Endothelial cell of umbilical vein (primary cell): ENCODE data around the gene CDKN2B-AS1. TPM values are rescaled to one million over a fixed set of nuclear protein-coding genes. Genes with fewer than 3 reads are reported as not detected.

ENCODE experiments used
- BruUV-seq: library from RNA; stranded (reverse); fragments of 400-500 nt; replicated peaks from 2 replicates; lab custom pipeline; 2021; lab: Mats Ljungman, UMichigan
- CTCF ChIA-PET: fragments of 300-600, 350-600 bp; sonication (Branson Sonifier 250); formaldehyde crosslinking; loops from one replicate; lab custom pipeline; 2021; ENCODE audit warnings: antibody characterized with exemption, inconsistent platforms; lab: Charles Lee
- POLR2A ChIA-PET: fragments of 300-600, 350-600 bp; sonication (Branson Sonifier 250); formaldehyde crosslinking; loops from one replicate; lab custom pipeline; 2021; ENCODE audit warnings: antibody characterized with exemption, inconsistent platforms; lab: Charles Lee
- DNase-seq: peaks from one replicate; pipeline ENCODE4 v3.0.0-alpha.2; 2011; ENCODE audit warnings: low read depth, low spot score
- FAIRE-seq: peaks from 2 replicates; lab custom pipeline; 2011; peaks lifted over from hg19 to GRCh38; lab: Jason Lieb, UNC
- H2AFZ ChIP-seq: 2 replicates; pipeline ENCODE4 v1.6.0; 2012; ENCODE audit warnings: low read depth, low read length, control low read depth, inconsistent platforms
- H3K27ac ChIP-seq: 2 replicates; pipeline ENCODE4 v1.5.1; 2011; ENCODE audit warnings: low read depth, mild to moderate bottlenecking, control low read depth, low read length, moderate library complexity; ENCODE audit not compliant: insufficient read depth
- H3K27me3 ChIP-seq, 2 experiments: 2 replicates each; pipeline versions ENCODE4 v1.6.0 to v1.6.1; 2011; ENCODE audit warnings: low read length in 2 of 2, mixed read lengths in 1 of 2; ENCODE audit not compliant: control insufficient read depth in 2 of 2, insufficient read depth in 2 of 2
- H3K36me3 ChIP-seq, 2 experiments: 2 replicates in 1 of 2; 3 replicates in 1 of 2; pipeline ENCODE4 v1.5.1; 2011; ENCODE audit warnings: low read length in 2 of 2, mild to moderate bottlenecking in 1 of 2, moderate library complexity in 1 of 2; ENCODE audit not compliant: control insufficient read depth in 2 of 2, insufficient read depth in 2 of 2; ENCODE audit errors: extremely low read depth in 1 of 2
- H3K4me1 ChIP-seq: 3 replicates; pipeline ENCODE4 v1.5.1; 2011; ENCODE audit warnings: mild to moderate bottlenecking, low read length; ENCODE audit not compliant: control insufficient read depth, insufficient read depth; ENCODE audit errors: extremely low read depth
- H3K4me2 ChIP-seq: 2 replicates; pipeline ENCODE4 v1.6.1; 2011; ENCODE audit warnings: low read length, control low read depth, mixed read lengths; ENCODE audit not compliant: insufficient read depth
- H3K4me3 ChIP-seq, 3 experiments: fragments of 200-600 bp in 1 of 3; sonication (generic), shearing (Covaris generic) in 1 of 3; replicated peaks in 1 of 3; 2 replicates each; pipeline ENCODE4 v1.5.1; 2011 to 2016; ENCODE audit warnings: control low read depth in 3 of 3, low read length in 3 of 3, mild to moderate bottlenecking in 2 of 3, inconsistent platforms in 1 of 3, low read depth in 1 of 3, moderate library complexity in 1 of 3; ENCODE audit not compliant: insufficient read depth in 1 of 3
- H3K79me2 ChIP-seq: 2 replicates; pipeline ENCODE4 v1.6.0; 2012; ENCODE audit warnings: low read length, inconsistent platforms; ENCODE audit not compliant: control insufficient read depth, insufficient read depth
- H3K9ac ChIP-seq: replicated peaks from 2 replicates; pipeline ENCODE3; 2011; ENCODE audit warnings: low read length, control low read depth; ENCODE audit not compliant: insufficient read depth; ENCODE audit errors: extremely low read depth
- H3K9me1 ChIP-seq: replicated peaks from 3 replicates; pipeline ENCODE4 v1.6.0; 2011; ENCODE audit warnings: mild to moderate bottlenecking, low read length; ENCODE audit not compliant: control insufficient read depth, insufficient read depth; ENCODE audit errors: extremely low read depth
- H3K9me3 ChIP-seq: replicated peaks from 2 replicates; pipeline ENCODE4 v1.5.1; 2012; ENCODE audit warnings: low read length, inconsistent platforms; ENCODE audit not compliant: control insufficient read depth, insufficient read depth
- H4K20me1 ChIP-seq: replicated peaks from 2 replicates; pipeline ENCODE3; 2011; ENCODE audit warnings: mild to moderate bottlenecking, low read length; ENCODE audit not compliant: control insufficient read depth, insufficient read depth; ENCODE audit errors: extremely low read depth
- EZH2 ChIP-seq: IDR thresholded peaks from 2 replicates; pipeline ENCODE4 v1.6.1; 2012; ENCODE audit warnings: borderline replicate concordance, low read depth, mild to moderate bottlenecking, moderate library complexity, low read length, inconsistent platforms; ENCODE audit not compliant: severe bottlenecking
- FOS ChIP-seq: IDR thresholded peaks from 2 replicates; pipeline ENCODE4 v1.6.1; 2011; ENCODE audit warnings: mild to moderate bottlenecking, low read length, moderate library complexity, borderline replicate concordance; ENCODE audit not compliant: insufficient read depth
- GATA2 ChIP-seq: IDR thresholded peaks from 2 replicates; pipeline ENCODE4 v1.7.0; 2011; ENCODE audit warnings: low read depth, mild to moderate bottlenecking, moderate library complexity, mixed read lengths, low read length; ENCODE audit not compliant: insufficient read length, insufficient read depth
- JUN ChIP-seq: IDR thresholded peaks from 2 replicates; pipeline ENCODE4 v1.6.1; 2011; ENCODE audit warnings: borderline replicate concordance, low read depth; ENCODE audit not compliant: insufficient read length, insufficient read depth
- MAX ChIP-seq: IDR thresholded peaks from 2 replicates; pipeline ENCODE4 v1.6.1; 2011; ENCODE audit not compliant: insufficient read depth, insufficient read length
- MYC ChIP-seq: IDR thresholded peaks from one replicate; pipeline ENCODE4 v1.6.1; 2011; ENCODE audit warnings: mild to moderate bottlenecking, low read depth, low read length
- POLR2A ChIP-seq: IDR thresholded peaks from 2 replicates; pipeline ENCODE4 v1.6.1; 2012; ENCODE audit warnings: low read depth, mild to moderate bottlenecking, control low read depth, low read length
- POLR2AphosphoS5 ChIP-seq: IDR thresholded peaks from 2 replicates; pipeline ENCODE4 v1.6.1; 2012; ENCODE audit warnings: low read depth, mild to moderate bottlenecking, control low read depth, low read length, moderate library complexity; ENCODE audit not compliant: insufficient read depth
- dilution Hi-C: fragments of 300-500 bp; cut with MboI; formaldehyde crosslinking; loops from one replicate; pipeline ENCODE4 v1.15.0; 2019; ENCODE audit warnings: low sequenced_read_pairs; ENCODE audit not compliant: extremely low pct_ligation_motif_present
- intact Hi-C: fragments of 100-400 bp; cut with micrococcal nuclease; formaldehyde crosslinking; loops from one replicate; pipeline ENCODE4 v1.10.0; 2022
- polyA plus RNA-seq, 4 experiments: library from polyadenylated mRNA; depleted of rRNA in 3 of 4; stranded (reverse) in 3 of 4; unstranded in 1 of 4; fragments of >200 nt; gene quantifications; 2 replicates each; pipeline versions ENCODE4 v1.2.1 to v1.2.3, GENCODE V29; 2011 to 2012; ENCODE audit warnings: missing spikeins in 1 of 4
- total RNA-seq: library from RNA; stranded (reverse); gene quantifications from 2 replicates; pipeline ENCODE4 v1.2.3, GENCODE V29; 2021
- TF ChIP-seq, protein P1 (sequence below), 2 donors: IDR thresholded peaks; 1 replicate in 1 of 2; 2 replicates in 1 of 2; pipeline ENCODE4 v1.5.1; 2011; ENCODE audit warnings: low read length in 2 of 2, mild to moderate bottlenecking in 2 of 2, moderate library complexity in 2 of 2, control low read depth in 1 of 2, inconsistent platforms in 1 of 2, low read depth in 1 of 2; ENCODE audit not compliant: insufficient read depth in 1 of 2; ENCODE audit errors: extremely low read depth in 1 of 2

CDKN2B-AS1 gene
- total and polyA plus RNA-seq, 2 donors (not counting 3 experiments of a cell fraction or from before 2014, with no cell fraction given), result 0.44 to 1.9 TPM

GRCh38 chr9:22031655-22032411 is 37.2 kb downstream of the CDKN2B-AS1 start:
- H3K9ac ChIP-seq, result no peak overlapping the region
- H3K36me3 ChIP-seq, result no peaks in the 10 kb centered on the region
- no peaks in the 10 kb centered on the region for H3K9me1 ChIP-seq
- H3K9me3 ChIP-seq, result no peaks in the 10 kb centered on the region
- H3K4me1 ChIP-seq, result peaks cover 12% of the 10 kb centered on the region
- H3K79me2 ChIP-seq, result no peaks in the 10 kb centered on the region
- no peak overlapping the region for H2AFZ ChIP-seq
- DNase-seq (no peak), FAIRE-seq (no peak)
- no peak overlapping the region for H3K4me3 ChIP-seq
- no peak overlapping the region for H3K4me2 ChIP-seq
- TF ChIP-seq GATA2 (no peak), JUN (no peak), FOS (no peak), POLR2AphosphoS5 (no peak), EZH2 (no peak), MYC (no peak), MAX (no peak), POLR2A (no peak)
- TF ChIP-seq, protein P1, sequence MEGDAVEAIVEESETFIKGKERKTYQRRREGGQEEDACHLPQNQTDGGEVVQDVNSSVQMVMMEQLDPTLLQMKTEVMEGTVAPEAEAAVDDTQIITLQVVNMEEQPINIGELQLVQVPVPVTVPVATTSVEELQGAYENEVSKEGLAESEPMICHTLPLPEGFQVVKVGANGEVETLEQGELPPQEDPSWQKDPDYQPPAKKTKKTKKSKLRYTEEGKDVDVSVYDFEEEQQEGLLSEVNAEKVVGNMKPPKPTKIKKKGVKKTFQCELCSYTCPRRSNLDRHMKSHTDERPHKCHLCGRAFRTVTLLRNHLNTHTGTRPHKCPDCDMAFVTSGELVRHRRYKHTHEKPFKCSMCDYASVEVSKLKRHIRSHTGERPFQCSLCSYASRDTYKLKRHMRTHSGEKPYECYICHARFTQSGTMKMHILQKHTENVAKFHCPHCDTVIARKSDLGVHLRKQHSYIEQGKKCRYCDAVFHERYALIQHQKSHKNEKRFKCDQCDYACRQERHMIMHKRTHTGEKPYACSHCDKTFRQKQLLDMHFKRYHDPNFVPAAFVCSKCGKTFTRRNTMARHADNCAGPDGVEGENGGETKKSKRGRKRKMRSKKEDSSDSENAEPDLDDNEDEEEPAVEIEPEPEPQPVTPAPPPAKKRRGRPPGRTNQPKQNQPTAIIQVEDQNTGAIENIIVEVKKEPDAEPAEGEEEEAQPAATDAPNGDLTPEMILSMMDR (IDR thresholded peaks at IDR 0.05; ENCODE audit: extremely low read depth in 1 of 2, insufficient read depth in 1 of 2, low read depth in 1 of 2, low read length in 2 of 2), result no peak
- CTCF ChIA-PET, result interaction anchor here (1.0 to 4.0 kb wide), 6 partner anchors 12 to 218 kb away, joined by 3 to 20 read pairs (median 5); partner anchors contain the start of genes CDKN2A, CDKN2B and CDKN2B-AS1
- dilution Hi-C loops (no loop called here), intact Hi-C loops (no loop called here)
- no TSS peak for BruUV-seq
- H3K27me3 ChIP-seq, result no peaks in the 10 kb centered on the region
- POLR2A ChIA-PET, result interaction anchor here (0.7 kb wide), 1 partner anchor 22 kb away, joined by 3 read pairs; the partner anchor contains the start of gene CDKN2B
- no peak overlapping the region for H3K27ac ChIP-seq
- H4K20me1 ChIP-seq, result no peaks in the 10 kb centered on the region
